GM12865 (cell line): ENCODE results near the gene WNK2.

Experiments
- DNase-seq: peaks from one replicate; pipeline ENCODE4 v3.0.0; 2010; ENCODE audit warnings: low read depth
- H3K4me3 ChIP-seq: 2 replicates; pipeline ENCODE4 v1.5.1; 2011; ENCODE audit warnings: mild to moderate bottlenecking, low read depth, low read length, control low read depth
- CTCF ChIP-seq: IDR thresholded peaks from 2 replicates; pipeline ENCODE4 v1.5.1; 2011; ENCODE audit warnings: low read length, control low read depth, low read depth, inconsistent platforms; ENCODE audit not compliant: insufficient read depth; ENCODE audit errors: missing control alignments

Gene WNK2

DNA sequence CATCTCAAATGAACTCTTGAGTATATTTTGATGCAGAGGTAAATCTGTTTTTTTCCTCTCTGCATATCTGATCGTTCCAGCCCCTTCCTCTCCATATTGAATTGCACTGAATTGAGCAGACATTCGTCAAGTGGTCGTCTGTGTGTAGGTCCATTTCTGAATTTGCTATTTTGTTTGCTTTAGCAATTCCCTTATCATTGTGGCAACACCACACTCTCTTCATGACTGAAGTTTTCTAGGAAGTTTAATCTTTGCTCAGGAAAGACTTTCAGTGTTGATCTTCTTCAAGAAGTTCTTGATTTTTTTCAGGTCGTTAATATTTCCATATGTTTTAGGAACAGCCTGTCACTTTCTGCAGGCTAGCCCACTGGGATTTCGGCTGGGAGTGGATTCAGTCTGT, 132.0 kb downstream of the WNK2 start:
- TF ChIP-seq CTCF = no peak
- no peak overlapping the region for H3K4me3 ChIP-seq
- no peak for DNase-seq

DNA sequence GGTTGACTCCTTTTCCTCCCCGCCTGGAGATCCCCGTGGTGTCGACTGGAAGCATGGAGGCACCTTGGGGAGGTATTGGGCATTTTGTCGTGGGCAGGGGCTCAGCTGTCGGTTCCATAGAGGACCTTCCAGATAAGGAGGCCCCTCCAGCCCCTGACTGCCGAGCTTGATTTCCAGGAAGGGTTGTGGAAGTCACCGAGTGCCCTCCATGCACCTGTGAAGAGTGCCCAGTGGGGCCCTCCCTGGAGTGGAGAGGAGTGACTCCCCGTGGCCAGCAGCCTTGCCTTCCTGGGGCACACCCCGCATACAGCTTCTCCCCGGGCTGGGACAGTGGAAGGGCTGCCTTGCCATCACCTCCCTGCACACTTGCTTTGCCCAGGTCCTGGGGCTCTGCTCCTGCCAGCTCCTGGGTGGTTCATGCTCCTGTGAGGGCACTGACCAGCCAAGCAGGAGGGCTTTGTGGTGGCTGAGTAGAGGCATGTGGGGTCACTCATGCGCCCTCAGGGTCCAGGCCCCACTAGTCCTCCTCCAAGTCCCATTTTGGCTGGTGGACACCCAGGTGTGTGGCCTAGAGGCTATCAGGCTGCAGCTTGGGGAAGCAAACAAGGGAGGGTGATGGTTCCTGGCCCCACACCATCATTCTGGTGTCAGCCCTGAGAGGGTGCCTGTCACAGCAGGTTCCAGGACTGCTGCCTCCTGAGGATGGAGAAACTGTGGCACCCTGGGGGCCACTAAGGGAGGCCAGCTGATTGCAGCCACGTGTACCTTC, 133.0 kb downstream of the WNK2 start:
- TF ChIP-seq CTCF = no peak
- no peak overlapping the region for H3K4me3 ChIP-seq
- DNase-seq = no peak

GRCh38 chr9:93317495-93318094, 133.7 kb downstream of the WNK2 start:
- DNase-seq = no peak
- no peak overlapping the region for H3K4me3 ChIP-seq
- TF ChIP-seq CTCF = no peak

GRCh38 chr9:93318480-93318879, 134.5 kb downstream of the WNK2 start:
- no peak overlapping the region for H3K4me3 ChIP-seq
- TF ChIP-seq CTCF = no peak
- DNase-seq = no peak

DNA sequence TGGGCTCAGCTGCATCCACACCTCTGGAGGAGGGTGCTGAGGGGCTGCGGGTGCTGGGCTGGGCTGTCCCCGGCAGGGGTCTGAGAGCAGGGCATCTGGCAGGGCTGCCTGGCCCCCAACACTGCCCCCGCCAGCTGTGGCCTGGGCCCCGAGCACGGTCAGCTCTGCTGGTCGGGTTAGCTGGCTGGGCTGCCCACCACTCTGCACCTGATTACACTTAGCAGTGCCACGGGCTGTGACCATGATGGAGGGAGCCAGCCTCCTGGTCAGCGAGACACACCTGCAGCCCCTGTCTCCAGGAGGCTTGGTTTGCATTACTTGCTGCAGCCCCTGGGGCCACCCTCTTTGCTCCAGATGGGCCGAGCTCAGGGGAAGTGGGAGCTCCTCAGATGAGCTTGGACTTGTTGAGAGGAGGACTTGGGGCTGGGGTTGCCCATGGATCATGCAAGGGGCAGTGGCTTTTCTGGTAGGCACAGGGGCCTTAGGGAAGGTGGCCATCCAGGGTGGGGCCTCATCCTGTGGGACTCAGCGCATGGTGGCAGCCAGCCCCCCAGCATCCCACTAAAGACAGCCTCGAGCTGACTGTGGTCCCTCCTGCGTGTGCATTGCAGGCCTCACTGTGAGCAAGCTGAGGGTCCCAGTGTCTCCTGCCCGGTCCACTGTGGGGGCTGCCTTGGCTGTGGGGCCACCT, 135.5 kb downstream of the WNK2 start:
- TF ChIP-seq CTCF = no peak
- no peak for DNase-seq
- no peak overlapping the region for H3K4me3 ChIP-seq

- no peak for TF ChIP-seq CTCF
- H3K4me3 ChIP-seq = no peak overlapping the region
- DNase-seq = no peak
Observed at GRCh38 chr9:93319992-93320500, 136.1 kb downstream of the WNK2 start.
